Upper lobe of left lung (tissue), 6 donors: ENCODE measurements around the gene KCTD17. TPM values are rescaled to one million over a fixed set of nuclear protein-coding genes. Genes with fewer than 3 reads are reported as not detected.

Source experiments
- ATAC-seq, 2 donors: fragments of 200-7000 bp; cut with Tn5 transposase; one replicate each; pipeline ENCODE4 v1.9.1; 2022; ENCODE audit warnings: mild to moderate bottlenecking in 2 of 2, moderate library complexity in 2 of 2; ENCODE audit not compliant: low FRiP score in 2 of 2
- DNase-seq, 2 donors: peaks; one replicate each; pipeline ENCODE4 v3.0.0-alpha.2; 2019 to 2020
- H3K27ac ChIP-seq, 4 donors: fragments of 200-600 bp; sonication (generic); one replicate each; pipeline ENCODE4 v1.5.1; 2016 to 2019
- H3K27me3 ChIP-seq, 4 donors: fragments of 200-600 bp; sonication (generic); one replicate each; pipeline ENCODE4 v1.5.1; 2017 to 2019
- H3K36me3 ChIP-seq, 4 donors: fragments of 200-600 bp; sonication (generic); one replicate each; pipeline ENCODE4 v1.5.1; 2016 to 2019
- H3K4me1 ChIP-seq, 4 donors: fragments of 200-600 bp; sonication (generic); one replicate each; pipeline ENCODE4 v1.5.1; 2018 to 2019
- H3K4me3 ChIP-seq, 4 donors: fragments of 200-600 bp; sonication (generic); one replicate each; pipeline ENCODE4 v1.5.1; 2017 to 2019; ENCODE audit warnings: mild to moderate bottlenecking in 2 of 4, moderate library complexity in 1 of 4
- H3K9me3 ChIP-seq, 4 donors: fragments of 200-600 bp; sonication (generic); one replicate each; pipeline ENCODE4 v1.5.1; 2018 to 2019
- CTCF ChIP-seq, 6 experiments: fragments of 450-650 bp in 4 of 6; fragments of 200-600 bp in 2 of 6; sonication (generic) in 2 of 6; IDR thresholded peaks; one replicate each; pipeline ENCODE4 v1.5.1; 2016 to 2019; ENCODE audit warnings: antibody characterized with exemption in 6 of 6
- EP300 ChIP-seq, 4 donors: sonication (generic); formaldehyde crosslinking; IDR thresholded peaks; one replicate each; pipeline ENCODE4 v1.5.1; 2017; ENCODE audit warnings: antibody characterized with exemption in 4 of 4, control low read depth in 2 of 4
- POLR2A ChIP-seq, 4 donors: fragments of 450-650 bp; IDR thresholded peaks; one replicate each; pipeline ENCODE4 v1.5.1; 2016 to 2017; ENCODE audit warnings: antibody characterized with exemption in 4 of 4, mild to moderate bottlenecking in 2 of 4
- POLR2AphosphoS5 ChIP-seq, 2 donors: sonication (generic); formaldehyde crosslinking; IDR thresholded peaks; one replicate each; pipeline ENCODE4 v1.5.1; 2017; ENCODE audit warnings: antibody characterized with exemption in 2 of 2
- WGBS, 2 donors: methylation state at CpG; one replicate each; pipeline ENCODE4 v1.1.5; 2017 to 2018; 5-methylcytosine and 5-hydroxymethylcytosine counted together
- small RNA-seq, 4 donors: library from RNA; depleted of rRNA; stranded (forward); fragments of <200 nt; gene quantifications; one replicate each; pipeline ENCODE3, GENCODE V24; 2016
- total RNA-seq, 6 donors: library from RNA; depleted of rRNA in 4 of 6; stranded (reverse); fragments of >200 nt in 4 of 6; gene quantifications; one replicate each; pipeline versions ENCODE4 v1.1.0 to v1.2.1, GENCODE V29; 2016 to 2021
- donor health status: DM: no; HTN: no; CAD: no; lungs with moderate emphysema.
- donor health status: DM: no; HTN: yes; CAD: no; lungs with severe emphysema.

KCTD17 gene
- total RNA-seq, 6 donors from 2014 or later = 9.0 to 30.4 (median 23.2) TPM

- H3K27ac ChIP-seq = no peak overlapping the region
- no peak for DNase-seq
- H3K36me3 ChIP-seq = no peaks in the 10 kb centered on the region
- TF ChIP-seq POLR2A (IDR thresholded peaks at IDR 0.05) (no peak), CTCF (IDR thresholded peaks at IDR 0.05) (no peak), POLR2AphosphoS5 (IDR thresholded peaks at IDR 0.05) (no peak), EP300 (IDR thresholded peaks at IDR 0.05) (no peak)
- H3K9me3 ChIP-seq = no peaks in the 10 kb centered on the region
- 66 to 86% methylated on average over 2 to 11 of the region's 12 CpGs for WGBS, 2 donors
- H3K27me3 ChIP-seq = no peaks in the 10 kb centered on the region
- no peaks in the 10 kb centered on the region for H3K4me1 ChIP-seq
- H3K4me3 ChIP-seq = no peak overlapping the region
- ATAC-seq = no peak
Measured at GRCh38 chr22:37112084-37112728, 60.7 kb downstream of the KCTD17 start.

Small RNAs within 50 kb of the gene (small RNA-seq; reads per million reads assigned to genes)
- 0 reads per million in 4 donors for gene RF00019

Other genes with a start within 250 kb of the KCTD17 start
- 1 to 10 TPM in 3 of 6 donors, not detected in 3; 1.5 to 3.3 (median 1.8) TPM for gene PVALB, start 234.7 kb upstream of the KCTD17 start, total RNA-seq
- gene NCF4, start 190.7 kb upstream of the KCTD17 start, total RNA-seq = 10 to 100 TPM; 28.2 to 72.5 (median 54.3) TPM
- gene CSF2RB, start 138.1 kb upstream of the KCTD17 start, total RNA-seq = 10 to 100 TPM in 5 of 6 donors, 1 to 10 TPM in 1; 8.2 to 43.0 (median 24.2) TPM
- 10 to 100 TPM; 43.0 to 78.1 (median 70.2) TPM for gene TST, start 32.3 kb upstream of the KCTD17 start, total RNA-seq
- 100 to 1,000 TPM in 5 of 6 donors, 10 to 100 TPM in 1; 80.8 to 183 (median 135) TPM for gene MPST, start 32.0 kb upstream of the KCTD17 start, total RNA-seq
- gene TMPRSS6, start 58.0 kb downstream of the KCTD17 start, total RNA-seq = 1 to 10 TPM in 5 of 6 donors, under 1 TPM in 1; 0.47 to 8.2 (median 2.0) TPM
- gene IL2RB, start 98.2 kb downstream of the KCTD17 start, total RNA-seq = 1 to 10 TPM; 3.4 to 9.4 (median 5.8) TPM
- gene C1QTNF6, start 136.5 kb downstream of the KCTD17 start, total RNA-seq = 1 to 10 TPM; 2.1 to 8.4 (median 4.7) TPM
- gene SSTR3, start 160.7 kb downstream of the KCTD17 start, total RNA-seq = under 1 TPM in 2 of 6 donors, not detected in 4; 0.06 to 0.13 TPM
- 100 to 1,000 TPM in 1 of 6 donors, 10 to 100 TPM in 5; 22.1 to 126 (median 65.2) TPM for gene RAC2, start 192.5 kb downstream of the KCTD17 start, total RNA-seq
- 10 to 100 TPM; 16.7 to 71.2 (median 44.7) TPM for gene CYTH4, start 230.8 kb downstream of the KCTD17 start, total RNA-seq